Esophagus squamous epithelium (tissue), 5 donors: ENCODE data around the gene IFNL1. TPM values are rescaled to one million over a fixed set of nuclear protein-coding genes. Genes with fewer than 3 reads are reported as not detected.
"Not testable (repeated sequence)": the region's sequence is repeated elsewhere in the genome, so short reads cannot be mapped to it uniquely, and the experiment has no call there.

ENCODE experiments used
- DNase-seq: peaks from one replicate; lab custom pipeline; 2025; lab: John Stamatoyannopoulos, UW
- H3K27ac ChIP-seq, 4 donors: fragments of 200-600 bp; sonication (generic); one replicate each; pipeline ENCODE4 v1.5.1; 2016 to 2019; ENCODE audit warnings: mild to moderate bottlenecking in 1 of 4
- H3K27me3 ChIP-seq, 4 donors: fragments of 200-600 bp; sonication (generic); 1 replicate in 3 of 4; 2 replicates in 1 of 4; pipeline versions ENCODE4 v1.5.1 to v1.6.0; 2017 to 2021; ENCODE audit warnings: antibody characterized with exemption in 1 of 4
- H3K36me3 ChIP-seq, 3 donors: fragments of 200-600 bp; sonication (generic); one replicate each; pipeline ENCODE4 v1.5.1; 2016 to 2019
- H3K4me1 ChIP-seq, 3 donors: fragments of 200-600 bp; sonication (generic); one replicate each; pipeline ENCODE4 v1.5.1; 2017 to 2019
- H3K4me3 ChIP-seq, 4 donors: fragments of 200-600 bp; sonication (generic); 1 replicate in 3 of 4; 2 replicates in 1 of 4; pipeline ENCODE4 v1.5.1; 2016 to 2019; ENCODE audit warnings: mild to moderate bottlenecking in 2 of 4, moderate library complexity in 1 of 4
- H3K9me3 ChIP-seq, 3 donors: fragments of 200-600 bp; sonication (generic); one replicate each; pipeline ENCODE4 v1.5.1; 2016 to 2019
- POLR2A ChIP-seq, 4 donors: fragments of 450-650 bp; IDR thresholded peaks; one replicate each; pipeline ENCODE4 v1.6.1; 2017; ENCODE audit warnings: antibody characterized with exemption in 4 of 4, mild to moderate bottlenecking in 4 of 4, moderate library complexity in 3 of 4
- WGBS, 2 donors: methylation state at CpG; one replicate each; pipeline ENCODE4 v1.1.5; 2018; 5-methylcytosine and 5-hydroxymethylcytosine counted together
- intact Hi-C: fragments of 100-400 bp; cut with DNase I; formaldehyde crosslinking; loops from one replicate; pipeline ENCODE4 v1.15.0; 2022
- total RNA-seq, 4 donors: library from RNA; depleted of rRNA; stranded (reverse); fragments of >200 nt; gene quantifications; one replicate each; pipeline ENCODE4 v1.1.0, GENCODE V29; 2016
- TF ChIP-seq, protein P1 (sequence below), 6 experiments: fragments of 450-650 bp in 4 of 6; fragments of 200-600 bp in 2 of 6; sonication (generic) in 2 of 6; IDR thresholded peaks; one replicate each; pipeline ENCODE4 v1.5.1; 2016 to 2019; ENCODE audit warnings: antibody characterized with exemption in 6 of 6, mild to moderate bottlenecking in 4 of 6, moderate library complexity in 4 of 6
- donor health status: DM: yes; HTN: yes; CAD: no.

Gene IFNL1
- total RNA-seq, 4 donors from 2014 or later, result not detected

DNA sequence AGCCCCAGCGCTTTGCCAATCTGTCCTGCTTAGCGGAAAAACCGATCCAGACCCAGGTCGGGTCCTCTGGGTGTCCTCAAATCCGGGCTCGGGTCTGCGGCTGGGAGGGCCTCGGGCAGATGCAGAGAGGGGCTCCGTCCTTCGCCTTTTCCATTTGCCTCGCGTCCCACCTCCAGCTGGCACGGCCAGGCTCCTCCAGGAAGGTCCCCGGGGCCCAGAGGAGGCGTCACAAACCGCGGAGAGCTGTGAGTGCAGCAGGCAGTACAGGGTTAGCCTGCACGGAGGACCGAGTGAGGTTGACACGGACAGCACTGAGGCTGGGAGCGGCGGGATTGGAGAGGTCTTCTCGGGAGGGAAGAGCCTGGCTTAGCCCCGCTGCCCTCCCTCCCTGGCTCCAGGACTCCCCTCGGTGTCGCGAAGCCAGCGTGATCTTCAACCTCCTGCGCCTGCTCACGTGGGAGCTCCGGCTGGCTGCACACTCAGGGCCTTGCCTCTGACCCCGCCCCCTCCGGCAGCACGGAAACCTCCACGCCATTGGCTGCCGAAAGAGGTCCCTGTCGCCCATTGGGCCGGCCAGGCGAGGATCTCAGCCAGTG, 30.8 kb upstream of the IFNL1 start:
- TF ChIP-seq, protein P1, sequence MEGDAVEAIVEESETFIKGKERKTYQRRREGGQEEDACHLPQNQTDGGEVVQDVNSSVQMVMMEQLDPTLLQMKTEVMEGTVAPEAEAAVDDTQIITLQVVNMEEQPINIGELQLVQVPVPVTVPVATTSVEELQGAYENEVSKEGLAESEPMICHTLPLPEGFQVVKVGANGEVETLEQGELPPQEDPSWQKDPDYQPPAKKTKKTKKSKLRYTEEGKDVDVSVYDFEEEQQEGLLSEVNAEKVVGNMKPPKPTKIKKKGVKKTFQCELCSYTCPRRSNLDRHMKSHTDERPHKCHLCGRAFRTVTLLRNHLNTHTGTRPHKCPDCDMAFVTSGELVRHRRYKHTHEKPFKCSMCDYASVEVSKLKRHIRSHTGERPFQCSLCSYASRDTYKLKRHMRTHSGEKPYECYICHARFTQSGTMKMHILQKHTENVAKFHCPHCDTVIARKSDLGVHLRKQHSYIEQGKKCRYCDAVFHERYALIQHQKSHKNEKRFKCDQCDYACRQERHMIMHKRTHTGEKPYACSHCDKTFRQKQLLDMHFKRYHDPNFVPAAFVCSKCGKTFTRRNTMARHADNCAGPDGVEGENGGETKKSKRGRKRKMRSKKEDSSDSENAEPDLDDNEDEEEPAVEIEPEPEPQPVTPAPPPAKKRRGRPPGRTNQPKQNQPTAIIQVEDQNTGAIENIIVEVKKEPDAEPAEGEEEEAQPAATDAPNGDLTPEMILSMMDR (IDR thresholded peaks at IDR 0.05), result no peak
- no peak for TF ChIP-seq POLR2A (IDR thresholded peaks at IDR 0.05)
- 15 to 30% methylated on average over 4 to 5 of the region's 39 CpGs for WGBS, 2 donors
- Histone ChIP-seq H3K27me3 (peaks cover 3 to 89% (median 18%) of the 10 kb centered on the region in 4 donors), H3K4me1 (peaks cover 0 to 19% (median 0%) of the 10 kb centered on the region in 3 donors), H3K4me3 (no peak overlapping the region), H3K27ac (no peak overlapping the region), H3K9me3 (no peaks in the 10 kb centered on the region), H3K36me3 (no peaks in the 10 kb centered on the region)
- intact Hi-C loops, result no loop called here
- no peak for DNase-seq

DNA sequence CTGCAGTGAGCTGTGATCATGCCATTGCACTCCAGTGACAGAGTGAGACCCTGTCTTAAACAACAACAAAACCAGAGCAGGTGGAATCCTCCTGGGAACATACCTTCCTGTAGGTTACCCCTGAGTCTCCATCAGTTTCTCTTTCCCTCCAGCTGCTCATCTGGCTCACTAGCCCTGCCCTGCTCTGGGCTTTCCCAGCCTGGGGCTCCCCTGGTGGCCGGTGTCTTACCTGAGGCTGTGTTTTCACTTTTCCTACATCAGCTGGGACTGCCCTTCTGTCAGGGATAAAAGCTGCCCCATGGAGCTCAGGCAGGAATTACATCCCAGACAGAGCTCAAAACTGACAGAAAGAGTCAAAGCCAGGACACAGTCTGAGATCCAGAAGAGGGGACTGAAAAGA, 28.1 kb upstream of the IFNL1 start, which contains the start of gene IFNL2:
TSS of gene IFNL2 (plus strand) at position 312 of the 400 bp plus-strand sequence. CDS start 173 bp downstream, outside the sequence.
- H3K4me3 ChIP-seq, H3K36me3 ChIP-seq, intact Hi-C loops, H3K9me3 ChIP-seq, DNase-seq, H3K27ac ChIP-seq: not testable (repeated sequence)
- Histone ChIP-seq H3K27me3 (peaks cover 3 to 75% (median 17%) of the 10 kb centered on the region in 4 donors), H3K4me1 (peaks cover 0 to 19% (median 0%) of the 10 kb centered on the region in 3 donors)
- WGBS, 2 donors, result no CpG with 5 or more reads among the region's 1 CpG

DNA sequence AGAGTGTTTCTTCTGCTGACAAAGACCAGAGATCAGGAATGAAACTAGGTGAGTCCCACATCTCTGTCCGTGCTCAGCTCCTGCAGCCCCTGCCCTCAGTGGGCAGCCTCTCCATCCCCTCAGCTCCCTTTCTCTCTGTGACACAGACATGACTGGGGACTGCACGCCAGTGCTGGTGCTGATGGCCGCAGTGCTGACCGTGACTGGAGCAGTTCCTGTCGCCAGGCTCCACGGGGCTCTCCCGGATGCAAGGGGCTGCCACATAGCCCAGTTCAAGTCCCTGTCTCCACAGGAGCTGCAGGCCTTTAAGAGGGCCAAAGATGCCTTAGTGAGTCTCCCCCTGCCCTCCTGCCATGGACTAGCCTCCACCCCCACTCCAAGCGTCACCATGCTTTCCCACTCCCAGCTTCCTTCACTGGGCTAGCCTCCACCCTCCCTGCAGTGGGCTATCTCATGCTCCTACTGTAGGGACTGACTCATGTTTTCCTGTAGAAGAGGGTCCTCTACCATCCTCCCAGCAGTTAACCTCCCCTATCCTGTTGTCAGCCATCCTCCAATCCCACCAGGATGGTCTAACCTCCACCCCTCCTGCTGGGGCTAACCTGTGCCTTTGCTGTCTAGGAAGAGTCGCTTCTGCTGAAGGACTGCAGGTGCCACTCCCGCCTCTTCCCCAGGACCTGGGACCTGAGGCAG, 27.5 kb upstream of the IFNL1 start:
- 81 to 83% methylated on average over 3 of the region's 10 CpGs for WGBS, 2 donors
- peaks cover 3 to 72% (median 15%) of the 10 kb centered on the region in 4 donors for H3K27me3 ChIP-seq
- DNase-seq, H3K36me3 ChIP-seq, intact Hi-C loops, H3K9me3 ChIP-seq, H3K4me3 ChIP-seq, H3K27ac ChIP-seq: not testable (repeated sequence)
- H3K4me1 ChIP-seq, result peaks cover 0 to 19% (median 0%) of the 10 kb centered on the region in 3 donors

DNA sequence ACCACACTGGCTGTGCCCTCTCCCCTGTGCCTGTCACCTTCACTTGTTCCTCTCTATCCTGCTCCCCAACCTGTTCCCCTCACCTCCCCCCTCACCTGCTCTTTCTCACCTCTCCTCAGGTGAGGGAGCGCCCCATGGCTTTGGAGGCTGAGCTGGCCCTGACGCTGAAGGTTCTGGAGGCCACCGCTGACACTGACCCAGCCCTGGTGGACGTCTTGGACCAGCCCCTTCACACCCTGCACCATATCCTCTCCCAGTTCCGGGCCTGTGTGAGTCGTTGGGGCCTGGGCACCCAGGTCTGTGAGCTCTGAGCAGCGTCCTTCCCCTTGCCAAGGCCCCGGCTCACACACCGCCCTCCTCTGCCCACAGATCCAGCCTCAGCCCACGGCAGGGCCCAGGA, 26.8 kb upstream of the IFNL1 start:
- Histone ChIP-seq H3K4me1 (peaks cover 0 to 12% (median 0%) of the 10 kb centered on the region in 3 donors), H3K27me3 (peaks cover 0 to 66% (median 8%) of the 10 kb centered on the region in 4 donors)
- H3K36me3 ChIP-seq, DNase-seq, intact Hi-C loops, H3K9me3 ChIP-seq, H3K4me3 ChIP-seq, H3K27ac ChIP-seq: not testable (repeated sequence)
- 70 to 77% methylated on average over 4 to 7 of the region's 10 CpGs for WGBS, 2 donors

DNA sequence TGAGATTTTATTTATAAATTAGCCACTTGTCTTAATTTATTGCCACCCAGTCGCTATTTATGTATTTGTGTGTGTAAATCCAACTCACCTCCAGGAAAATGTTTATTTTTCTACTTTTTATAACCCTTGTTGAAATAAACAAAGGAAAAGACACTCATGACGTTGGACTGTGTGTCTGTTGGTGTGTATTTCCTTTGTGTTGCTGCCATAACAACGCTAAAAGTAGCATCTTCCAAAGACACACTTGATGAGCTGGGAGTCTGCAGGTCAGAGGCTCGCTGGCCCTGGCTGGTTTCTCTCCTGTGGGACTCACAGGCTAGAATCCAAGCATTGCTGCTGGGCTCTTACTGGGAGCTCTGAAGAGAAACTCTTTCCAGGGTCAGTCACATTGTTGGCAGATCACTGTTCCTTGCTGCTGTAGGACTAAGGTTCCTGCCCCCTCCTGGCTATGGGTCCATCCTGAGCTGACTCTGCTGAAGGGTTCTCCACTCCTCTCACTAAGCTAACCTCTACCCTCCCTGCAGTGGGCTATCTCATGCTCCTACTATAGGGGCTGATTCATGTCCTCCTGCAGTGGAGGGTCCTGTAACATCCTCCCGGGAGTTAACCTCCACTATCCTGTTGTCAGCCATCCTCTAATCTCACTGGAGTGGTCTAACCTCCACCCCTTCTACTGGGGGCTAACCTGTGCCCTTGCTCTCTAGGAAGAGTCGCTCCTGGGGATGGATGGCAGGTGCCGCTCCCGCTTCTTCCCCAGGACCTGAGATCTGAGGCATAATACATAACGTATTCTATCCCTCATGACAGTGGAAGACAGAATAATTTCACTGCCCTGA, 26.0 kb upstream of the IFNL1 start:
- Histone ChIP-seq H3K9me3 (no peaks in the 10 kb centered on the region), H3K4me3 (no peak overlapping the region), H3K4me1 (peaks cover 0 to 3% (median 0%) of the 10 kb centered on the region in 3 donors), H3K36me3 (no peaks in the 10 kb centered on the region), H3K27ac (no peak overlapping the region), H3K27me3 (peaks cover 0 to 66% (median under 1%) of the 10 kb centered on the region in 4 donors)
- WGBS, 2 donors, result 59 to 78% methylated on average over 7 to 9 of the region's 9 CpGs
- intact Hi-C loops, result no loop called here
- no peak for TF ChIP-seq POLR2A (IDR thresholded peaks at IDR 0.05)
- TF ChIP-seq, protein P1 (IDR thresholded peaks at IDR 0.05), result no peak
- DNase-seq, result no peak

DNA sequence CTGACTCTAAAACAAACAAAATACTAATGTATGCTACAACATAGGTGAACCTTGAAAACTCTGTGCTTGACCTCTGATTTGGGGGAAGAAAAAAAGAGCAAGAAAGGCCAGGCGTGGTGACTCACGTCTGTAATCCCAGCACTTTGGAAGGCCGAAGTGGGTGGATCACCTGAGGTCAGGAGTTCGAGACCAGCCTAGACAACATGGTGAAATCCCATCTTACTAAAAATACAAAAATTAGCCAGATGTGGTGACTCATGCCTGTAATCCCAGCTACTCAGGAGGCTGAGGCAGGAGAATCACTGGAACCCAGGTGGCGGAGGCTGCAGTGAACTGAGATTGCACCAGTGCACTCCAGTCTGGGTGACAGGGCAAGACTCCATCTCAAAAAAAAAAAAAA, 22.3 kb upstream of the IFNL1 start:
- H3K4me3 ChIP-seq, DNase-seq, H3K27ac ChIP-seq, H3K4me1 ChIP-seq, H3K9me3 ChIP-seq, H3K36me3 ChIP-seq, intact Hi-C loops: not testable (repeated sequence)
- WGBS, 2 donors, result 46 to 76% methylated on average over 5 of the region's 5 CpGs
- peaks cover 0 to 67% (median 0%) of the 10 kb centered on the region in 4 donors for H3K27me3 ChIP-seq
